HG03196 (cell line): ENCODE measurements around the gene FBRS.
"Not testable (repeated sequence)": the region's sequence is repeated elsewhere in the genome, so short reads cannot be mapped to it uniquely, and the experiment has no call there.

Experiments used
- ATAC-seq: cut with Tn5 transposase; IDR thresholded peaks from one replicate; pipeline ENCODE4 v1.9.1; 2021; ENCODE audit not compliant: unreplicated experiment

Gene FBRS

GRCh38 chr16:30657866-30658730, at the start of gene FBRS:
Gene FBRS (plus strand): TSS chr16:30658431. CDS start chr16:30659519, 1,088 bp downstream.
- peak; percentile 61 for ATAC-seq

- peak; percentile 21 for ATAC-seq
Observed at GRCh38 chr16:30609002-30609925, 49.0 kb upstream of the FBRS start.

GRCh38 chr16:30609926-30610839, 48.0 kb upstream of the FBRS start, which contains the start of gene ZNF689:
Gene ZNF689 (minus strand): TSS chr16:30610389. CDS start chr16:30610041, 348 bp downstream.
- ATAC-seq, result peak; percentile 86

GRCh38 chr16:30615358-30616091, 42.7 kb upstream of the FBRS start:
- ATAC-seq, result no peak

- ATAC-seq, result no peak
Observed at GRCh38 chr16:30619202-30619601, 39.0 kb upstream of the FBRS start.

- ATAC-seq, result no peak
Observed at GRCh38 chr16:30619638-30620037, 38.6 kb upstream of the FBRS start.

GRCh38 chr16:30620169-30620568, 38.1 kb upstream of the FBRS start:
- no peak for ATAC-seq

GRCh38 chr16:30621765-30622164, 36.5 kb upstream of the FBRS start:
- ATAC-seq, result no peak

GRCh38 chr16:30622455-30623032, 35.7 kb upstream of the FBRS start:
- ATAC-seq, result no peak

GRCh38 chr16:30623536-30624283, 34.5 kb upstream of the FBRS start:
- ATAC-seq, result no peak

GRCh38 chr16:30626236-30626635, 32.0 kb upstream of the FBRS start:
- no peak for ATAC-seq

GRCh38 chr16:30628628-30629540, 29.3 kb upstream of the FBRS start:
- no peak for ATAC-seq

- ATAC-seq, result not testable (repeated sequence)
Observed at GRCh38 chr16:30632454-30632853, 25.8 kb upstream of the FBRS start.

GRCh38 chr16:30633526-30633925, 24.7 kb upstream of the FBRS start:
- no peak for ATAC-seq

GRCh38 chr16:30636599-30636998, 21.6 kb upstream of the FBRS start:
- ATAC-seq, result no peak

- not testable (repeated sequence) for ATAC-seq
Observed at GRCh38 chr16:30637139-30637538, 21.1 kb upstream of the FBRS start.

- no peak for ATAC-seq
Observed at GRCh38 chr16:30637944-30638343, 20.3 kb upstream of the FBRS start.
